Umbilical cord (tissue), 2 donors: ENCODE results near the gene ACTN4. TPM values are rescaled to one million over a fixed set of nuclear protein-coding genes. Genes with fewer than 3 reads are reported as not detected.

Experiments
- DNase-seq: peaks from one replicate; pipeline ENCODE4 v3.0.0-alpha.2; 2015; ENCODE audit warnings: low spot score
- total RNA-seq: library from RNA; depleted of rRNA; stranded (reverse); fragments of >200 nt; gene quantifications from one replicate; pipeline ENCODE4 v1.2.3, GENCODE V29; 2014; ENCODE audit warnings: low replicate concordance; ENCODE audit not compliant: insufficient read depth

Gene ACTN4
- total RNA-seq, 1 donor from 2014 or later, result 354 TPM

DNA sequence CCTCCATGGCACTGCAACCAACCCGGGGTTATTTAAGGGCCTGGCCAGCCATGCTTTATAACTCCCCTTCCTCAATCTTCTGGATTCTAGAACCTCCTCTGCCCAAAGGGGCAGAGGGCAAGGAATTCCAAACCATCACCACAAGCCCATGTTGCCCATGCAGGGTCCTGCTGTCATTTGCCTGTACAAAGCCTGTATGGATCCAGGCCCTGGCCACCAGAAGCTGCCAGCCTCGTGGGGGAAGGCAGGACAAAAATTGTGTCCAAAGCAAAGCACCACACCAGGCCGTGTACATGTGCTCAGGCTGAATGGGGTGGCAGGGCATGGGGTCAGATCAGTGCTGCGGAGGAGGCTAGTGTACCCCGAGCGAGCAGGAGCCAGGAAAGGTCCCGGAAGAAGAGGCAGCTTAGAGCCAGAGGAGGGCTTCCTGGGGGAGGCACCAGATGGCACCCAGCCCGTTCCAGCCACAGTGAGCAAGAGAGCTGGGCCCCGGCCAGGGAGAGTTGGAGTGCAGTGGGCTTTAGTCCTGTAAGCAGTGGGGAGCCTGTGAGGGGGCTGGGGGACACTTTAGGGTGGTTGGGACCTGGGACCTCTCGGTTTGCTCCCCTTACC, 61.1 kb downstream of the ACTN4 start:
- no peak for DNase-seq

DNA sequence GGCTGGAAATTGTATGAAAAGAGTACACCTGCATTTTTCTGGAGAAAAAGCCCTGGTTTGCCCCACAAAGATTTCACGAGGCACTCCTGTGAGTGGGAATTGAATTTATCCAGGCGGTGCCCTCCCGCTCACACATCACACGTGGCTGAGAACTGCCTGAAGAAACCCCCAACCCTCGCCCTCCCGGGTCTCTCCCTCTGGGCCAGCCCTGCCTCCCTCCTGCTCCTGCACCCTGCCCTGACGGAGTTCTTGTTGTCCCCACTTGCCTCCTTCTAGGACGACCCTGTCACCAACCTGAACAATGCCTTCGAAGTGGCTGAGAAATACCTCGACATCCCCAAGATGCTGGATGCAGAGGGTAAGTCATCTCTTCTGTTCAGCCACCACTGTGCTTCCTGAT, 61.7 kb downstream of the ACTN4 start:
- DNase-seq, result no peak

DNA sequence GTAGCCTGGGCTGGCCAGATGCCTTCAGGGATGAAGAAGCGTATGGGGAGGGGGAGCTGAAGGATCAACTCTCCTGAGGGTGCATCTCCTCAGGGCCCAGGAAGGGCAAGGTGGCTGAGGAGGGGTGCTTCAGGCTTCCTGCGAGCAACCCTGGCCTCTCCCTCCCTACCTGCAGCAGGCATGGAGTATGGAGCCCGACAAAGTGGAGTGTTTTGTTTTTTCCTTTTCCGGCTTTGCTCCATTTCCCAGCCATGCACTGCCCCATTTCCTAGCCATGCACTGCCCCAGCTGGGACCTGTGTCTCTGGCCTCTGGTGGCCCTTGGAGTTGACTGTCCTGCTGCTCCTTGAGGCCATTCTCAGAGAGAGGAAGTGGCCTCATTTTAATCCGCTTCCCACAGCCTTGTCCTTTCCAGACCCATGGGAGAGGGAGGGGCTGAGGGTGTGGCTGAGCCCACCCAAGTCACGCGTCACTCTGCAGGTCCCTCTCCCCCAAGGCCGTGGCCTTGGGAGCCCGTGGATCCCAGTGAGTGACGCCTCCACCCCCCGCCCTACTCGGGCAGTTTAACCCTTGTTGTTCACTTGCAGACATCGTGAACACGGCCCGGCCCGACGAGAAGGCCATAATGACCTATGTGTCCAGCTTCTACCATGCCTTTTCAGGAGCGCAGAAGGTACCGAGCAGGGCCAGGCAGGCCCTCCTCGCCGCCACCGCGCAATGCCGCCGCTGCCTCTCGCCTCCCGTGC, 62.4 kb downstream of the ACTN4 start:
- no peak for DNase-seq

DNA sequence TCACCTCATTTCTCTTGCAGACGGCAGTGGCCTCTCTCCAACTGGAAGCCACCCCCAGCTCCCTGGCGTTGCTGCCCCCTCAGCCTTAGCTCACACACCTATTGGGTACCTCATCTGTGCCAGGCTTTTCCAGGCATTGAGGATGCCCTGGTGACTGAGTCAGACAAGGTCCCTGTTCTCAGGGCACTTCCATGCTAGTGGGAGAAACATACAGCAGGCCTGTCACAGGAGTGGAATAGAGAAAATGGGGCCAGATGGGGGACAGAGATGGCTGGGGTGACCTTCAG, 62.9 kb downstream of the ACTN4 start:
- DNase-seq, result no peak

DNA sequence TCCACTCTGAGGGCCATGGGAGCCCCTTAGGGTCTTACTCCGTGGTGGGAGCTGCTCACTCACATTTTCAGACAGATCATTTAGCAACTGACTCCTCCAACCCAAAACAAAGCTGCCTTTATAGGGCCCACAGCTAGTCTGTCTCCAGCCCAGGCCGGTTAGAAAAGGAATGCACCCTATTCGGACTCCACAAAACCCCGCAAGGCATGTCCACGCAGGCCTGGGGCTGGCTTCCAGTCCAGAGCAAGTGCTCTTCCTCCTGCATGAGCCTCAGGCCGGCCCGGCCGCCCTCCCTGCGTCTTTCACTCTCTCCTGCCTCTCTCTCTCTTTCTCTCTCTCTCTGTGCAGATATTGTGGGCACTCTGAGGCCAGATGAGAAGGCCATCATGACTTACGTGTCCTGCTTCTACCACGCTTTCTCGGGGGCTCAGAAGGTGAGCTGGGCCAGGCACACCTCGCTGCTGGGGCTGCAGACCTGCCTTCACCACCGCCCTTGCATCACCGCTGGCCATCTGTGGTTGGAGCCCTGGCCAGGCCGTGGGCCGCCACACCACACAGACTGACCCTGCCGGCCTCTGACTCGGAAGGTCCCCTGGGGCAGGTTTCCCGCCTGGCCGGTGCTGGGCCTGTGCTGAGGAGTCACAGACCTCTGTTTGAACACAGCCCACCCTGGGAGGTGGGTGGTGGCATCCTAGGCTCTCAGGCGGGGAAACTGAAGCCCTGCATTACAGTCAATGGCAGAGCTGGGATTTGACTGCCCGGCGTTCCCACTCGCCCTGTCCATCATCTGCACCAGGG, 63.7 kb downstream of the ACTN4 start:
- no peak for DNase-seq

GRCh38 chr19:38711726-38712153, 64.3 kb downstream of the ACTN4 start:
- no peak for DNase-seq

GRCh38 chr19:38712161-38712748, 64.8 kb downstream of the ACTN4 start:
- DNase-seq, result no peak

GRCh38 chr19:38713227-38713649, 65.8 kb downstream of the ACTN4 start:
- DNase-seq, result no peak

GRCh38 chr19:38713865-38714264, 66.4 kb downstream of the ACTN4 start:
- DNase-seq, result no peak

DNA sequence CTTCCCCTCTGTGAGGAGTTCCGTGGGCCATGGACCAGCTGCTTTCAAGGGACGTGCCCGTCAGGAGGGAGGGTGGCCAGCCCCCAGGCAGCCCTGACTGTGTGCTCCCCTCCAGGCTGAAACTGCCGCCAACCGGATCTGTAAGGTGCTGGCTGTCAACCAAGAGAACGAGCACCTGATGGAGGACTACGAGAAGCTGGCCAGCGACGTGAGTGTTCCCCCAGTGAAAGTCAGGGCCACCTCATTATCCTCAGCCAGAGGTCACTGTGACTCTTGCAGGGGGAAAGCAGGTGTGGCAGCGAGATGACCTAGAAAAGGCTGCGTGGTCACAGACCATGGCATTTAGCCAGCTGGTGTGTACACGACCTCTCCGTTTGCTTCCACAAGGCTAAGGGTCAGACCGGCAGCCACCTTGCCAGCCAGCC, 66.9 kb downstream of the ACTN4 start:
- DNase-seq, result no peak

GRCh38 chr19:38715555-38715954, 68.1 kb downstream of the ACTN4 start:
- DNase-seq, result no peak

GRCh38 chr19:38717051-38717450, 69.6 kb downstream of the ACTN4 start:
- no peak for DNase-seq

DNA sequence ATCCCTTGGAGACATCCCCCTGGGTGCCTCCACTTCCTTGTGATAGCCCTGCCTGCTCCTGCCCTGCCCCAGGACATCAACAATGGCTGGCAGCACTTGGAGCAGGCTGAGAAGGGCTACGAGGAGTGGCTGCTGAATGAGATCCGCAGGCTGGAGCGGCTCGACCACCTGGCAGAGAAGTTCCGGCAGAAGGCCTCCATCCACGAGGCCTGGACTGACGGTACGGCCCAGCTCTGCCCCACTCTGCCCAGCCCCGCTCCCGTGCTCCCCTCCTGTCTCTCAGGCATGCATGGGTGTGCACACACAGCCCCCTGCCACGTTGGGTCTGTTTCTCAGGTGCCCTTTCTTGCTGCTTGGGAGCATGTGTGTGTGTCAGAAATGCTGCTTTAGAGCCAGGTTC, 70.4 kb downstream of the ACTN4 start:
- no peak for DNase-seq

DNA sequence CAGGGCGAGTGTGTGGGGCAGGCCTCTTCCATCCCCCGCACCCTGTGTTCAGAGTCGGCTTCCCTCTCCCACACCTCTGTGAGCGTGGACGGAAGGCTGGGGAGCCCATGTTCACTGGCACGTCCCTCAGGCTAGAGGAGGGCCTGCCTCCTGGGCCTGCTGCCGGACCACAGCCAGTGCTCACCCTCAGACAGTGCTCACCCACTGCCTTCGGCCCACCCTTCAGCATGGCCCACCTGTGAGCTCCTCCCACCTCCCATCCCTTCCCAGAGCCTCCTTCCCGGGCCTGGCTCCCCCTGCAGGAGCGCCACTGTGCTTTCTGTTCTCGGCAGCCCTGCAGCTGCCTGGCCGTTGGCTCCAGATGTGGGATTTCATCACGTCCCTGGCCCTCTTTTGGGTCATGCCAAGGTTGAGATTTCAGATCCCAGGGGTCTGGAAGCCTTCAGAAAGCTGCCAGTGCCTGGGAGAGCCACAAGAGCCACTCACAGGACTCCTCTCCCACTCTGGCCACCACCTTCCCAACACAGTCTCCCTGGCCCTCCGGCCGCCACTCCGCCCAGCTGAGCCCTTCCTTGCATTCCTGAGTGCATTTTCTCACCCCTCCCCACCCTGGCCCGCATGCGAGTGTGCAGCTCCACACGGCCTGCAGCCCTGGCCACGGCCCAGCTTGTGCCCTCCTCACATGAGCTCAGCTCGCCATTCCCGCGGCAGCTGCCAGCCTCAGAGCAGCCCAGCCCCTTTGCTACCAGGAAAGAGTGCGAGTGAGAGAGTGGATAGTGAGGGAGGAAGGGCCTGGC, 71.5 kb downstream of the ACTN4 start:
- peak; percentile 61 for DNase-seq

DNA sequence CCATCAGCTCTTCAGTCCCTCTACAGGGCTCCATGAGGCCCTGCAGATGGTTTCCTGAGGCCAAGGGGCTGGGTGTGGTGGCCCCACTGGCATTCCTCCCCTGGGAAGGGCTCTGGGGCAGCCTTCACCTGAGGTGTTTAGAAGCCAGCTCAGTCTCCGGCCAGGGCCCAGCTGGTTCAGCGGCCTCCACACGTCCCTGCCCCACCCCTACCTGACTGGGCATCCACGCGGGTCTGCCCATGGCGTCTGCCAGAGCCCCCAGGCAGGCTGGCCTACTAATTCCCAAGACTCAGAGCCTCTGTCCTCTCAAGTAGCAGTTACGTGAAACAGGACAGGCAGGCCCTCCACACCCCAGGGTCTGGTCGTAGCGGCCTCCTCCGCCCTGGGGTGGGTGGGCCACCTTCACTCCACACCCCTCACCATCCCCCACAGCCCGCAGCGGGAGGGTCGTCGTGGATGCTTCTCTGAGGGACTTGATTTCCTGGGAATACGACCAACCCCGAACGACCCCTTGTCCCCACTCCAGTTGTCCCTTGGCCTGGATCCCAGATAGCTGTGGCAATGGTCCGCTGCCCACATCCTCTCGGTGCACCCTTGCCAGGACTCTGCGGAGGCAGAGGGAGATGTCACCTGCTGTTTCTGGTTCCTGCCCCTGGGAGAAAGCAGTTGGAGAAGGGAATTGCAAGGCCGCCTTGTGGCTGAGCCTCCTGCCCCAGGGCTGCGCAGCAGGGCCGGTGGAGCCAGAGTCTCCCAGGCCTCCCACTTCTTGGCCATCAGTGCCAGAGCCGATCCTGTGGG, 72.5 kb downstream of the ACTN4 start:
- DNase-seq, result no peak

DNA sequence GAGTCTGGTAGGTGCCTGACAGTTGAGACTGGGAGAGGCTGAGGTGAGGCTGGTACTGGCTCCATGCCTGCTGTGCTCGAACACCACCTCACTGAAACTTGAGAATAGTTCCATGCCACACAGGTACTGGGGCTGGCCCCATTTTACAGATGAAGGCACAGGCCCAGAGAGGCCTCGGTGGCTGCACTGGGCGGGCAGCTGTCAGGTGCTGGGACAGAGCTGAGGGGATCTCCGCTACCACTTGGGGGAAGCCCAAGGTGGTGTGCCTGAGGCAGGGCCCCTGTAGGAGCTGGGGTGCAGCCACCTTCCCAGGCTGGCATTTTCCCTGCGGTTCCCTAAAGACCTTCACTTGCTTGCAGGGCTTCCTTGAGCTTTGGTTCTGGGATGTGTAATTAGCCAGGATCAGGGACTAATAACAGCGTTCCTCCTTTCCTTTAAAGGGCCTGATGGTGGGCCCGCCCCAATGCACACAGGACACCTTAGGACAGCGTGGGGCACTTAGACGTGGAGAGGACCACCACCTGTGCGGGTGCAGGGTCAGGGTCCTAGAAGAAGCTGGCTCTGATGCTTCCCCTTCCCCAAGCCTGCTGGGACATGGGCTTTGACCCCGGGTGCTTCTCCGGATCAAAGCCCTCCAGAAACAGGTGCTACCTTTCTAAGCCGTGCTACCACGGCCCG, 73.2 kb downstream of the ACTN4 start:
- no peak for DNase-seq

DNA sequence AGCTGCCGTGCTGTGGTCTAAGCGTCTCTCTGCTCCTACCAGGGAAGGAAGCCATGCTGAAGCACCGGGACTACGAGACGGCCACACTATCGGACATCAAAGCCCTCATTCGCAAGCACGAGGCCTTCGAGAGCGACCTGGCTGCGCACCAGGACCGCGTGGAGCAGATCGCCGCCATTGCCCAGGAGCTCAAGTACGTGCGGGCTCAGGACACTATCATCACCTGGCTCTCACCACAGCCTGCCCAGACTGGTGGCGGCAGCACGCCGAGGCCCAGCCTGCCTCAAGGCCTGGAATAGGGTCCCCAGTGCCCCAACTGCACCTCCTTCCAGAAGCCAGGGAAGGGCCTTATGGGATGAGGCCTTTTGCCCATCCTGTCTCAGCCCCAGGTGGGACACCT, 74.0 kb downstream of the ACTN4 start:
- DNase-seq, result no peak

GRCh38 chr19:38721979-38722773, 74.7 kb downstream of the ACTN4 start:
- no peak for DNase-seq

- DNase-seq, result no peak
Observed at GRCh38 chr19:38722947-38723605, 75.6 kb downstream of the ACTN4 start.
